Liver (tissue), 2 donors: ENCODE measurements around the gene CHMP1B.

ENCODE experiments used
- YY1 ChIP-seq: IDR thresholded peaks from 2 replicates; pipeline ENCODE4 v1.6.1; 2016; ENCODE audit warnings: antibody characterized with exemption, mild to moderate bottlenecking
- TF ChIP-seq, protein P1 (sequence below): fragments of 150-350 bp; IDR thresholded peaks from 2 replicates; pipeline ENCODE4 v1.5.1; 2017; ENCODE audit warnings: improper control_type of control experiment, low read depth, low read length; ENCODE audit not compliant: missing input control
- TF ChIP-seq, protein P2 (sequence below): IDR thresholded peaks from 2 replicates; pipeline ENCODE4 v1.6.1; 2016; ENCODE audit warnings: antibody characterized with exemption, mild to moderate bottlenecking
- TF ChIP-seq, protein P3 (sequence below): IDR thresholded peaks from 2 replicates; pipeline ENCODE4 v1.6.1; 2016; ENCODE audit warnings: antibody characterized with exemption
- donor health status: healthy.

GRCh38 chr18:11849279-11849678 is 1.9 kb upstream of the CHMP1B start:
- TF ChIP-seq, protein P1, sequence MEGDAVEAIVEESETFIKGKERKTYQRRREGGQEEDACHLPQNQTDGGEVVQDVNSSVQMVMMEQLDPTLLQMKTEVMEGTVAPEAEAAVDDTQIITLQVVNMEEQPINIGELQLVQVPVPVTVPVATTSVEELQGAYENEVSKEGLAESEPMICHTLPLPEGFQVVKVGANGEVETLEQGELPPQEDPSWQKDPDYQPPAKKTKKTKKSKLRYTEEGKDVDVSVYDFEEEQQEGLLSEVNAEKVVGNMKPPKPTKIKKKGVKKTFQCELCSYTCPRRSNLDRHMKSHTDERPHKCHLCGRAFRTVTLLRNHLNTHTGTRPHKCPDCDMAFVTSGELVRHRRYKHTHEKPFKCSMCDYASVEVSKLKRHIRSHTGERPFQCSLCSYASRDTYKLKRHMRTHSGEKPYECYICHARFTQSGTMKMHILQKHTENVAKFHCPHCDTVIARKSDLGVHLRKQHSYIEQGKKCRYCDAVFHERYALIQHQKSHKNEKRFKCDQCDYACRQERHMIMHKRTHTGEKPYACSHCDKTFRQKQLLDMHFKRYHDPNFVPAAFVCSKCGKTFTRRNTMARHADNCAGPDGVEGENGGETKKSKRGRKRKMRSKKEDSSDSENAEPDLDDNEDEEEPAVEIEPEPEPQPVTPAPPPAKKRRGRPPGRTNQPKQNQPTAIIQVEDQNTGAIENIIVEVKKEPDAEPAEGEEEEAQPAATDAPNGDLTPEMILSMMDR, result no peak
- no peak for TF ChIP-seq YY1
- TF ChIP-seq, protein P2, sequence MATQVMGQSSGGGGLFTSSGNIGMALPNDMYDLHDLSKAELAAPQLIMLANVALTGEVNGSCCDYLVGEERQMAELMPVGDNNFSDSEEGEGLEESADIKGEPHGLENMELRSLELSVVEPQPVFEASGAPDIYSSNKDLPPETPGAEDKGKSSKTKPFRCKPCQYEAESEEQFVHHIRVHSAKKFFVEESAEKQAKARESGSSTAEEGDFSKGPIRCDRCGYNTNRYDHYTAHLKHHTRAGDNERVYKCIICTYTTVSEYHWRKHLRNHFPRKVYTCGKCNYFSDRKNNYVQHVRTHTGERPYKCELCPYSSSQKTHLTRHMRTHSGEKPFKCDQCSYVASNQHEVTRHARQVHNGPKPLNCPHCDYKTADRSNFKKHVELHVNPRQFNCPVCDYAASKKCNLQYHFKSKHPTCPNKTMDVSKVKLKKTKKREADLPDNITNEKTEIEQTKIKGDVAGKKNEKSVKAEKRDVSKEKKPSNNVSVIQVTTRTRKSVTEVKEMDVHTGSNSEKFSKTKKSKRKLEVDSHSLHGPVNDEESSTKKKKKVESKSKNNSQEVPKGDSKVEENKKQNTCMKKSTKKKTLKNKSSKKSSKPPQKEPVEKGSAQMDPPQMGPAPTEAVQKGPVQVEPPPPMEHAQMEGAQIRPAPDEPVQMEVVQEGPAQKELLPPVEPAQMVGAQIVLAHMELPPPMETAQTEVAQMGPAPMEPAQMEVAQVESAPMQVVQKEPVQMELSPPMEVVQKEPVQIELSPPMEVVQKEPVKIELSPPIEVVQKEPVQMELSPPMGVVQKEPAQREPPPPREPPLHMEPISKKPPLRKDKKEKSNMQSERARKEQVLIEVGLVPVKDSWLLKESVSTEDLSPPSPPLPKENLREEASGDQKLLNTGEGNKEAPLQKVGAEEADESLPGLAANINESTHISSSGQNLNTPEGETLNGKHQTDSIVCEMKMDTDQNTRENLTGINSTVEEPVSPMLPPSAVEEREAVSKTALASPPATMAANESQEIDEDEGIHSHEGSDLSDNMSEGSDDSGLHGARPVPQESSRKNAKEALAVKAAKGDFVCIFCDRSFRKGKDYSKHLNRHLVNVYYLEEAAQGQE, result no peak
- TF ChIP-seq, protein P3, sequence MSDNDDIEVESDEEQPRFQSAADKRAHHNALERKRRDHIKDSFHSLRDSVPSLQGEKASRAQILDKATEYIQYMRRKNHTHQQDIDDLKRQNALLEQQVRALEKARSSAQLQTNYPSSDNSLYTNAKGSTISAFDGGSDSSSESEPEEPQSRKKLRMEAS, result no peak
